Mesenchymal stem cell (in vitro differentiated cells and primary cell): ENCODE results near the gene NLRP6.

Source experiments
- DNase-seq: peaks from one replicate; pipeline ENCODE4 v3.0.0-alpha.2; 2013
- H2AFZ ChIP-seq: one replicate; pipeline ENCODE4 v1.6.1; 2013; ENCODE audit warnings: low read depth, mild to moderate bottlenecking, control low read depth, inconsistent platforms, low read length, moderate library complexity
- H2AK5ac ChIP-seq: 2 replicates; pipeline ENCODE4 v1.6.1; 2013; ENCODE audit warnings: low read length, moderate library complexity, mild to moderate bottlenecking, inconsistent platforms; ENCODE audit not compliant: severe bottlenecking
- H2BK120ac ChIP-seq: one replicate; pipeline ENCODE4 v1.6.1; 2013; ENCODE audit warnings: low read depth, mild to moderate bottlenecking, inconsistent platforms, low read length, moderate library complexity
- H2BK12ac ChIP-seq, 2 experiments: one replicate each; pipeline ENCODE4 v1.6.1; 2013; ENCODE audit warnings: inconsistent platforms in 2 of 2, low read length in 2 of 2, mild to moderate bottlenecking in 2 of 2, moderate library complexity in 2 of 2, control low read depth in 1 of 2
- H2BK15ac ChIP-seq: one replicate; pipeline ENCODE4 v1.6.1; 2013; ENCODE audit warnings: mild to moderate bottlenecking, low read depth, inconsistent platforms; ENCODE audit not compliant: poor library complexity, severe bottlenecking
- H2BK5ac ChIP-seq: 2 replicates; pipeline ENCODE4 v1.6.1; 2013; ENCODE audit warnings: low read depth, mild to moderate bottlenecking, low read length, control low read depth, inconsistent platforms; ENCODE audit not compliant: poor library complexity, severe bottlenecking
- H3K14ac ChIP-seq, 2 experiments: one replicate each; pipeline ENCODE4 v1.6.1; 2013; ENCODE audit warnings: inconsistent platforms in 2 of 2, low read length in 2 of 2, control low read depth in 1 of 2, mild to moderate bottlenecking in 1 of 2, moderate library complexity in 1 of 2
- H3K18ac ChIP-seq, 2 experiments: one replicate each; pipeline ENCODE4 v1.6.1; 2013; ENCODE audit warnings: inconsistent platforms in 2 of 2, low read length in 2 of 2, control low read depth in 1 of 2, low read depth in 1 of 2, mild to moderate bottlenecking in 1 of 2
- H3K23ac ChIP-seq, 2 experiments: one replicate each; pipeline ENCODE4 v1.6.1; 2013; ENCODE audit warnings: inconsistent platforms in 2 of 2, low read length in 2 of 2, mild to moderate bottlenecking in 2 of 2, moderate library complexity in 2 of 2, control low read depth in 1 of 2
- H3K27ac ChIP-seq: 2 replicates; pipeline ENCODE4 v1.5.1; 2013; ENCODE audit warnings: mild to moderate bottlenecking, moderate library complexity, low read length, control low read depth, inconsistent platforms; ENCODE audit not compliant: poor library complexity, severe bottlenecking
- H3K27me3 ChIP-seq, 2 experiments: 2 replicates each; pipeline versions ENCODE4 v1.6.1 to v1.7.0; 2013; ENCODE audit warnings: low read length in 2 of 2, mild to moderate bottlenecking in 2 of 2, moderate library complexity in 2 of 2, control low read depth in 1 of 2, inconsistent platforms in 1 of 2; ENCODE audit not compliant: control insufficient read depth in 1 of 2, insufficient read depth in 1 of 2
- H3K36me3 ChIP-seq, 2 experiments: 2 replicates each; pipeline versions ENCODE4 v1.6.1 to v1.7.0; 2013; ENCODE audit warnings: low read length in 2 of 2, control low read depth in 1 of 2, inconsistent platforms in 1 of 2, low read depth in 1 of 2, mild to moderate bottlenecking in 1 of 2; ENCODE audit not compliant: insufficient read depth in 2 of 2, control insufficient read depth in 1 of 2
- H3K4ac ChIP-seq, 2 experiments: one replicate each; pipeline ENCODE4 v1.6.1; 2013; ENCODE audit warnings: inconsistent platforms in 2 of 2, low read length in 2 of 2, mild to moderate bottlenecking in 2 of 2, moderate library complexity in 2 of 2, control low read depth in 1 of 2, low read depth in 1 of 2
- H3K4me1 ChIP-seq: 2 replicates; pipeline ENCODE4 v1.6.1; 2013; ENCODE audit warnings: low read depth, low read length, control low read depth; ENCODE audit not compliant: control insufficient read depth, insufficient read depth
- H3K4me2 ChIP-seq: 2 replicates; pipeline ENCODE4 v1.6.1; 2013; ENCODE audit warnings: low read length, mild to moderate bottlenecking, inconsistent platforms; ENCODE audit not compliant: poor library complexity, severe bottlenecking
- H3K4me3 ChIP-seq, 2 experiments: 2 replicates each; pipeline versions ENCODE4 v1.5.1 to v1.7.0; 2013; ENCODE audit warnings: low read length in 2 of 2, mild to moderate bottlenecking in 2 of 2, control low read depth in 1 of 2, low read depth in 1 of 2; ENCODE audit not compliant: insufficient read depth in 1 of 2
- H3K79me1 ChIP-seq: replicated peaks from 2 replicates; pipeline ENCODE4 v1.6.1; 2013; ENCODE audit warnings: mild to moderate bottlenecking, control low read depth, low read length, inconsistent platforms; ENCODE audit not compliant: poor library complexity, severe bottlenecking
- H3K9ac ChIP-seq: 2 replicates; pipeline ENCODE4 v1.7.0; 2013; ENCODE audit warnings: mild to moderate bottlenecking, low read length, moderate library complexity
- H3K9me3 ChIP-seq: 2 replicates; pipeline ENCODE4 v1.7.0; 2013; ENCODE audit warnings: mild to moderate bottlenecking, low read length; ENCODE audit not compliant: control insufficient read depth
- H4K8ac ChIP-seq: one replicate; pipeline ENCODE4 v1.6.1; 2013; ENCODE audit warnings: inconsistent platforms, mild to moderate bottlenecking, low read length, moderate library complexity
- H4K91ac ChIP-seq: one replicate; pipeline ENCODE4 v1.6.1; 2013; ENCODE audit warnings: mild to moderate bottlenecking, low read length, inconsistent platforms
- WGBS: methylation state at CpG from one replicate; pipeline ENCODE4 v1.1.7; 2013; ENCODE audit warnings: mixed read lengths; 5-methylcytosine and 5-hydroxymethylcytosine counted together

Gene NLRP6

GRCh38 chr11:298406-299065 is 20.3 kb downstream of the NLRP6 start:
- Histone ChIP-seq H3K36me3 (peaks cover 0 to 26% of the 10 kb centered on the region in 2 experiments), H2BK120ac (no peak overlapping the region), H3K18ac (no peak overlapping the region), H2BK12ac (no peak overlapping the region), H4K8ac (no peak overlapping the region), H4K91ac (peak overlapping the region; percentile 53), H3K23ac (no peak overlapping the region), H3K27ac (no peak overlapping the region), H3K4me2 (no peak overlapping the region), H2AK5ac (no peak overlapping the region), H2AFZ (no peak overlapping the region), H3K79me1 (no peaks in the 10 kb centered on the region), H2BK5ac (no peak overlapping the region), H3K27me3 (peaks cover 0 to 53% of the 10 kb centered on the region in 2 experiments), H3K4ac (no peak overlapping the region), H3K14ac (no peak overlapping the region), H2BK15ac (no peak overlapping the region), H3K4me1 (peaks cover 8% of the 10 kb centered on the region), H3K9me3 (no peaks in the 10 kb centered on the region), H3K4me3 (no peak overlapping the region), H3K9ac (no peak overlapping the region)
- 96% methylated on average over 14 of the region's 15 CpGs for WGBS
- no peak for DNase-seq

GRCh38 chr11:299081-299891 is 21.1 kb downstream of the NLRP6 start, which contains the start of gene IFITM5:
IFITM5 (minus strand) TSS chr11:299526; CDS start chr11:299490, 36 bp downstream.
- Histone ChIP-seq H2BK5ac (no peak within 1 kb of the TSS), H3K4ac (no peak within 1 kb of the TSS), H3K79me1 (no peaks in the 10 kb centered on the region), H3K4me2 (no peak within 1 kb of the TSS), H3K18ac (no peak within 1 kb of the TSS), H3K36me3 (peaks cover 0 to 18% of the 10 kb centered on the region in 2 experiments), H3K23ac (no peak within 1 kb of the TSS), H4K91ac (peak within 1 kb of the TSS; percentile 53), H3K4me1 (peaks cover 3% of the 10 kb centered on the region), H3K14ac (no peak within 1 kb of the TSS), H2AFZ (no peak within 1 kb of the TSS), H2BK15ac (peak within 1 kb of the TSS; percentile 31), H2AK5ac (no peak within 1 kb of the TSS), H2BK120ac (no peak within 1 kb of the TSS), H3K4me3 (no peak within 1 kb of the TSS), H3K9ac (no peak within 1 kb of the TSS), H3K9me3 (no peaks in the 10 kb centered on the region), H2BK12ac (no peak within 1 kb of the TSS), H4K8ac (no peak within 1 kb of the TSS), H3K27ac (no peak within 1 kb of the TSS), H3K27me3 (peaks cover 0 to 53% of the 10 kb centered on the region in 2 experiments)
- DNase-seq = no peak
- WGBS = 84% methylated on average over 31 of the region's 40 CpGs

GRCh38 chr11:299951-300735 is 21.9 kb downstream of the NLRP6 start:
- no peak overlapping the region for H3K23ac ChIP-seq
- H2BK5ac ChIP-seq = no peak overlapping the region
- H2BK120ac ChIP-seq = no peak overlapping the region
- no peak overlapping the region for H4K91ac ChIP-seq
- H3K4ac ChIP-seq = no peak overlapping the region
- peaks cover 3% of the 10 kb centered on the region for H3K4me1 ChIP-seq
- no peak overlapping the region for H2BK12ac ChIP-seq
- no peak overlapping the region for H3K14ac ChIP-seq
- no peaks in the 10 kb centered on the region for H3K79me1 ChIP-seq
- 72% methylated on average over 20 of the region's 20 CpGs for WGBS
- H4K8ac ChIP-seq = no peak overlapping the region
- no peak overlapping the region for H3K4me2 ChIP-seq
- H2BK15ac ChIP-seq = peak overlapping the region; percentile 31
- no peak overlapping the region for H2AK5ac ChIP-seq
- no peaks in the 10 kb centered on the region for H3K9me3 ChIP-seq
- peaks cover 0 to 49% of the 10 kb centered on the region in 2 experiments for H3K27me3 ChIP-seq
- H3K36me3 ChIP-seq = peaks cover 0 to 9% of the 10 kb centered on the region in 2 experiments
- no peak overlapping the region for H3K4me3 ChIP-seq
- no peak for DNase-seq
- no peak overlapping the region for H3K27ac ChIP-seq
- H3K9ac ChIP-seq = no peak overlapping the region
- no peak overlapping the region for H2AFZ ChIP-seq
- H3K18ac ChIP-seq = no peak overlapping the region

GRCh38 chr11:303363-303762 is 25.2 kb downstream of the NLRP6 start:
- 98% methylated on average over 12 of the region's 12 CpGs for WGBS

More at GRCh38 chr11:303363-303762, 25.2 kb downstream of the NLRP6 start:
- peaks cover 2% of the 10 kb centered on the region for H3K79me1 ChIP-seq
- no peak overlapping the region for H4K8ac ChIP-seq
- no peaks in the 10 kb centered on the region for H3K36me3 ChIP-seq
- no peak overlapping the region for H3K4me2 ChIP-seq
- no peak overlapping the region for H3K14ac ChIP-seq
- no peak overlapping the region for H3K4ac ChIP-seq
- H2AK5ac ChIP-seq = no peak overlapping the region
- H3K27me3 ChIP-seq = peaks cover 0 to 23% of the 10 kb centered on the region in 2 experiments
- H4K91ac ChIP-seq = no peak overlapping the region
- H2BK120ac ChIP-seq = no peak overlapping the region
- DNase-seq = no peak
- no peak overlapping the region for H2BK15ac ChIP-seq
- H3K9ac ChIP-seq = no peak overlapping the region
- H3K4me3 ChIP-seq = no peak overlapping the region
- no peaks in the 10 kb centered on the region for H3K9me3 ChIP-seq
- H3K4me1 ChIP-seq = peaks cover 12% of the 10 kb centered on the region
- H3K23ac ChIP-seq = no peak overlapping the region
- no peak overlapping the region for H3K27ac ChIP-seq
- H3K18ac ChIP-seq = no peak overlapping the region
- H2BK12ac ChIP-seq = no peak overlapping the region
- H2BK5ac ChIP-seq = no peak overlapping the region
- no peak overlapping the region for H2AFZ ChIP-seq
